GM23338 (cell line): Measurements from ENCODE around the gene CCDC144A.
"Not testable (repeated sequence)": the region's sequence is repeated elsewhere in the genome, so short reads cannot be mapped to it uniquely, and the experiment has no call there.

ENCODE experiments used
- POLR2AphosphoS5 ChIP-seq: IDR thresholded peaks from 2 replicates; pipeline ENCODE4 v1.6.1; 2016; ENCODE audit warnings: antibody characterized with exemption, low read depth
- TF ChIP-seq, protein P1 (sequence below), 2 experiments: fragments of 200-600 bp in 1 of 2; sonication (generic) in 1 of 2; conservative IDR thresholded peaks; 2 replicates each; pipeline versions ENCODE4 v1.5.1 to v1.6.1; 2016 to 2017; ENCODE audit warnings: antibody characterized with exemption in 2 of 2, low read depth in 2 of 2, mild to moderate bottlenecking in 2 of 2, moderate library complexity in 1 of 2

DNA sequence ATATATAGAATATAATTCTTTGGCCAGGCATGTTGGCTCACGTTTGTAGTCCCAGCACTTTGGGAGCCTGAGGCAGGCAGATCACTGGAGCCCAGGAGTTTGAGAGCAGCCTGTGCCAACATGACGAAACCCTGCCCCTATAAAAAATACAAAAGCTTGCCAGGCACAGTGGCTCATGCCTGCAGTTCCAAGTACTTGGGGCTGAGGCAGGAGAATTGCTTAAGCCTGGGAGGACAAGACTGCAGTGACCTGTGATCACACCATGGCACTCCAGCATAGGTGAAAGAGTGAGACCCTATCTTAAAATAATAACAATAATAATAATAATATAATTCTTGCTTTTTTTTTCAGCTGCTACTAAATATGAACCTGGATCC, 83.1 kb downstream of the CCDC144A start:
- TF ChIP-seq, protein P1, sequence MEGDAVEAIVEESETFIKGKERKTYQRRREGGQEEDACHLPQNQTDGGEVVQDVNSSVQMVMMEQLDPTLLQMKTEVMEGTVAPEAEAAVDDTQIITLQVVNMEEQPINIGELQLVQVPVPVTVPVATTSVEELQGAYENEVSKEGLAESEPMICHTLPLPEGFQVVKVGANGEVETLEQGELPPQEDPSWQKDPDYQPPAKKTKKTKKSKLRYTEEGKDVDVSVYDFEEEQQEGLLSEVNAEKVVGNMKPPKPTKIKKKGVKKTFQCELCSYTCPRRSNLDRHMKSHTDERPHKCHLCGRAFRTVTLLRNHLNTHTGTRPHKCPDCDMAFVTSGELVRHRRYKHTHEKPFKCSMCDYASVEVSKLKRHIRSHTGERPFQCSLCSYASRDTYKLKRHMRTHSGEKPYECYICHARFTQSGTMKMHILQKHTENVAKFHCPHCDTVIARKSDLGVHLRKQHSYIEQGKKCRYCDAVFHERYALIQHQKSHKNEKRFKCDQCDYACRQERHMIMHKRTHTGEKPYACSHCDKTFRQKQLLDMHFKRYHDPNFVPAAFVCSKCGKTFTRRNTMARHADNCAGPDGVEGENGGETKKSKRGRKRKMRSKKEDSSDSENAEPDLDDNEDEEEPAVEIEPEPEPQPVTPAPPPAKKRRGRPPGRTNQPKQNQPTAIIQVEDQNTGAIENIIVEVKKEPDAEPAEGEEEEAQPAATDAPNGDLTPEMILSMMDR (conservative IDR thresholded peaks at IDR 0.05; ENCODE audit: low read depth in 2 of 2), result not testable (repeated sequence)
- not testable (repeated sequence) for TF ChIP-seq POLR2AphosphoS5
